Hepatocyte (in vitro differentiated cells): ENCODE data around the gene SLC23A3. TPM values are rescaled to one million over a fixed set of nuclear protein-coding genes. Genes with fewer than 3 reads are reported as not detected.
A peak's percentile ranks its signal among the peaks of the same experiment; 100 is the strongest.

Experiments used
- DNase-seq: peaks from one replicate; pipeline ENCODE4 v3.0.0-alpha.2; 2016; ENCODE audit warnings: low spot score
- H2AFZ ChIP-seq: fragments of 200-600 bp; sonication (generic); 2 replicates; pipeline ENCODE4 v1.6.0; 2016; ENCODE audit warnings: antibody characterized with exemption, mild to moderate bottlenecking
- H3K27ac ChIP-seq: fragments of 200-600 bp; sonication (generic); 2 replicates; pipeline ENCODE4 v1.5.1; 2016; ENCODE audit warnings: mild to moderate bottlenecking
- H3K27me3 ChIP-seq: fragments of 200-600 bp; sonication (generic); 2 replicates; pipeline ENCODE4 v1.6.1; 2016
- H3K36me3 ChIP-seq: fragments of 200-600 bp; sonication (generic); replicated peaks from 2 replicates; pipeline ENCODE4 v1.5.1; 2016; ENCODE audit warnings: low read depth; ENCODE audit not compliant: insufficient read depth
- H3K4me1 ChIP-seq: fragments of 200-600 bp; sonication (generic); 2 replicates; pipeline ENCODE4 v1.5.1; 2016; ENCODE audit warnings: mild to moderate bottlenecking, moderate library complexity; ENCODE audit not compliant: insufficient read depth
- H3K4me2 ChIP-seq: fragments of 200-600 bp; sonication (generic); 2 replicates; pipeline ENCODE4 v1.6.0; 2016
- H3K4me3 ChIP-seq: fragments of 200-600 bp; sonication (generic); 2 replicates; pipeline ENCODE4 v1.5.1; 2016; ENCODE audit warnings: mild to moderate bottlenecking
- H3K79me2 ChIP-seq: fragments of 200-600 bp; sonication (generic); 2 replicates; pipeline ENCODE4 v1.6.0; 2017; ENCODE audit warnings: mild to moderate bottlenecking
- H3K9me2 ChIP-seq: fragments of 200-600 bp; sonication (generic); replicated peaks from 2 replicates; pipeline ENCODE4 v1.6.0; 2017; ENCODE audit warnings: mild to moderate bottlenecking; ENCODE audit not compliant: insufficient read depth
- H3K9me3 ChIP-seq: fragments of 200-600 bp; sonication (generic); 2 replicates; pipeline ENCODE4 v1.5.1; 2016; ENCODE audit warnings: low read depth, mild to moderate bottlenecking
- H4K20me1 ChIP-seq: fragments of 200-600 bp; sonication (generic); 2 replicates; pipeline ENCODE4 v1.6.0; 2016; ENCODE audit warnings: mild to moderate bottlenecking; ENCODE audit not compliant: insufficient read depth, poor library complexity, severe bottlenecking
- EZH2 ChIP-seq: fragments of 200-600 bp; sonication (generic); IDR thresholded peaks from 2 replicates; pipeline ENCODE4 v1.6.1; 2016; ENCODE audit warnings: antibody characterized with exemption, mild to moderate bottlenecking, borderline replicate concordance
- EZH2phosphoT487 ChIP-seq: fragments of 200-600 bp; sonication (generic); IDR thresholded peaks from one replicate; pipeline ENCODE4 v1.6.1; 2018; ENCODE audit warnings: antibody characterized with exemption, mild to moderate bottlenecking, low read depth, moderate library complexity; ENCODE audit not compliant: unreplicated experiment, severe bottlenecking
- WGBS: methylation state at CpG from one replicate; pipeline ENCODE4 v1.1.6; 2016; ENCODE audit warnings: low lambda C conversion rate; ENCODE audit errors: missing lambda C conversion rate; 5-methylcytosine and 5-hydroxymethylcytosine counted together
- polyA plus RNA-seq: library from polyadenylated mRNA; unstranded; fragments of >200 nt; fragmentation: Nextera tagmentation; extraction: Ambion mirVana; gene quantifications from 2 replicates; pipeline ENCODE4 v1.2.1, GENCODE V29; 2016
- total RNA-seq: library from RNA; depleted of rRNA; stranded (reverse); fragments of >200 nt; gene quantifications from 2 replicates; pipeline ENCODE4 v1.2.3, GENCODE V29; 2014
- TF ChIP-seq, protein P1 (sequence below): fragments of 200-600 bp; sonication (generic); IDR thresholded peaks from 2 replicates; pipeline ENCODE4 v1.5.1; 2016; ENCODE audit warnings: antibody characterized with exemption, mild to moderate bottlenecking; ENCODE audit not compliant: poor library complexity

SLC23A3 gene
- total and polyA plus RNA-seq, 2 experiments from 2014 or later, result 0.80 to 1.5 TPM

DNA sequence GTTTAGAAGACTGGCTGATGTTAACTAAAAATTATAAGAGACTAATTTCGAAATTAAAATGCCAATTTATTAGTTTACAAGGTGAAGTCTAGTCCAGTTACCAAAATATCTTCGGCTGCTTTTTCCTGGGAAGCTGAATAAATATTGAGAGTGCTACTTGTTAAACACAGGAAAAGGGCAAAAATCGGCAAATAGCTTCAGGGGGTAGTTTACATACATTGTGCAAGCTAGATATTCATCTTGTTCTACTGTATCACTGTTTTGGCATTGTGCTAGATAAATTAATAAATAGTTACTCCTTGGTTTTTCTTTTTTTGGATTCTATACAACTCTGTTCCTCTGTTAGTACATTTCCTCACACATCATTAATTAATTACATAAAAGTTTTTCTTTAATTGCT lies 38.5 kb downstream of the SLC23A3 start:
- no peak overlapping the region for H3K4me3 ChIP-seq
- 69% methylated on average over 3 of the region's 3 CpGs for WGBS
- TF ChIP-seq, protein P1, sequence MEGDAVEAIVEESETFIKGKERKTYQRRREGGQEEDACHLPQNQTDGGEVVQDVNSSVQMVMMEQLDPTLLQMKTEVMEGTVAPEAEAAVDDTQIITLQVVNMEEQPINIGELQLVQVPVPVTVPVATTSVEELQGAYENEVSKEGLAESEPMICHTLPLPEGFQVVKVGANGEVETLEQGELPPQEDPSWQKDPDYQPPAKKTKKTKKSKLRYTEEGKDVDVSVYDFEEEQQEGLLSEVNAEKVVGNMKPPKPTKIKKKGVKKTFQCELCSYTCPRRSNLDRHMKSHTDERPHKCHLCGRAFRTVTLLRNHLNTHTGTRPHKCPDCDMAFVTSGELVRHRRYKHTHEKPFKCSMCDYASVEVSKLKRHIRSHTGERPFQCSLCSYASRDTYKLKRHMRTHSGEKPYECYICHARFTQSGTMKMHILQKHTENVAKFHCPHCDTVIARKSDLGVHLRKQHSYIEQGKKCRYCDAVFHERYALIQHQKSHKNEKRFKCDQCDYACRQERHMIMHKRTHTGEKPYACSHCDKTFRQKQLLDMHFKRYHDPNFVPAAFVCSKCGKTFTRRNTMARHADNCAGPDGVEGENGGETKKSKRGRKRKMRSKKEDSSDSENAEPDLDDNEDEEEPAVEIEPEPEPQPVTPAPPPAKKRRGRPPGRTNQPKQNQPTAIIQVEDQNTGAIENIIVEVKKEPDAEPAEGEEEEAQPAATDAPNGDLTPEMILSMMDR, result no peak
- no peak for TF ChIP-seq EZH2
- no peak for TF ChIP-seq EZH2phosphoT487
- peaks cover 19% of the 10 kb centered on the region for H3K4me1 ChIP-seq
- H3K9me3 ChIP-seq, result no peaks in the 10 kb centered on the region
- no peaks in the 10 kb centered on the region for H3K9me2 ChIP-seq
- H3K79me2 ChIP-seq, result peaks cover 4% of the 10 kb centered on the region
- H4K20me1 ChIP-seq, result no peaks in the 10 kb centered on the region
- H3K36me3 ChIP-seq, result no peaks in the 10 kb centered on the region
- DNase-seq, result no peak
- H3K27me3 ChIP-seq, result no peaks in the 10 kb centered on the region
- no peak overlapping the region for H3K27ac ChIP-seq
- H3K4me2 ChIP-seq, result no peak overlapping the region
- no peak overlapping the region for H2AFZ ChIP-seq

DNA sequence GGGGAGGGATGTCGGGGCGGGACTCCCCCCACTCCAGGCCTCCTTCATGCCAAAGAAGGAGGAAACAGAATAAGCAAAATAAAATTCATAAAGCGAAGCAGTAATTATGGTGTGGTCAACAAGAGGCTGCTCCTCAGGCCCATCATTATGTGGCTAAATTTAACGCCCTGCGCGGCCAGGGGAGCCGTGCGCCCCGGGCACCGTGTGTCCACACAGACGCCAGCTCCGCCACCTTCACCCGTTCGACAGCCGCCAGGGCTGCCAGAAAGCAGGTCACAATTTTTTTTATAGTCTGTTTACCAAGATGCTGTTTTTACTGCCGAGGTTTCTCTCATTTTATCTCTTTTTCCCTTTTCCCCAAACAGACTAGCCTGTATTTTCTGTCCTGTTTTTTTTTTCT lies 40.2 kb downstream of the SLC23A3 start:
- DNase-seq, result no peak
- no peaks in the 10 kb centered on the region for H4K20me1 ChIP-seq
- no peak overlapping the region for H3K27ac ChIP-seq
- peaks cover 4% of the 10 kb centered on the region for H3K79me2 ChIP-seq
- H3K4me2 ChIP-seq, result no peak overlapping the region
- no peak overlapping the region for H3K4me3 ChIP-seq
- H3K4me1 ChIP-seq, result peaks cover 29% of the 10 kb centered on the region
- H3K36me3 ChIP-seq, result no peaks in the 10 kb centered on the region
- no peaks in the 10 kb centered on the region for H3K9me2 ChIP-seq
- no peaks in the 10 kb centered on the region for H3K27me3 ChIP-seq
- TF ChIP-seq EZH2, result no peak
- TF ChIP-seq, protein P1, result no peak
- no peak for TF ChIP-seq EZH2phosphoT487
- 93% methylated on average over 16 of the region's 16 CpGs for WGBS
- H2AFZ ChIP-seq, result no peak overlapping the region
- H3K9me3 ChIP-seq, result no peaks in the 10 kb centered on the region

DNA sequence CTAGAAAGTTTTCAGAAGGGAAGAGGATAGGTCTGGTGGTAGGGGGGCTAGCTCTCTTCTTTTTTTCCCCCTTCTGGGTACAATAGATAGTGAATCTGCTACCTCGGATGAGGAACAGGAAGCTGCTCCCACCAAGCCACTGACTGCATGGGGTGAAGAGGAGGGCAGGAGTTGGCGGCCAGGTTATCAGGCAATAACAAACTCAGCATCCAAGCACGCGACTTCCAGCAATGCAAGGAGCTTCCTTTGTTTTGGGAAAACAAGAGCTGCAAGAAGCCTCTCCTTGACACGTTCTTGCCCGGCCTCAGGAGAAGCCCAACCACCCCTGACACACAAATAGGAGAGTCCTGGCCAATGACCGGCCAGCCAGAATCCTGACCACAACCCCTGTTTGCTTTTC lies 41.4 kb downstream of the SLC23A3 start:
- H3K9me3 ChIP-seq, result no peaks in the 10 kb centered on the region
- TF ChIP-seq EZH2phosphoT487 (no peak), EZH2 (no peak)
- TF ChIP-seq, protein P1, result no peak
- H3K79me2 ChIP-seq, result peaks cover 4% of the 10 kb centered on the region
- peak overlapping the region; percentile 98 for H3K27ac ChIP-seq
- no peaks in the 10 kb centered on the region for H3K36me3 ChIP-seq
- 62% methylated on average over 7 of the region's 7 CpGs for WGBS
- no peaks in the 10 kb centered on the region for H3K27me3 ChIP-seq
- no peak for DNase-seq
- no peaks in the 10 kb centered on the region for H4K20me1 ChIP-seq
- no peak overlapping the region for H2AFZ ChIP-seq
- H3K4me2 ChIP-seq, result no peak overlapping the region
- H3K9me2 ChIP-seq, result no peaks in the 10 kb centered on the region
- H3K4me3 ChIP-seq, result no peak overlapping the region
- peaks cover 40% of the 10 kb centered on the region for H3K4me1 ChIP-seq
